HG02571 (cell line): ENCODE results near the gene PRKAG1.

Experiments
- ATAC-seq: cut with Tn5 transposase; IDR thresholded peaks from one replicate; pipeline ENCODE4 v1.9.1; 2021; ENCODE audit warnings: mild to moderate bottlenecking, moderate library complexity; ENCODE audit not compliant: unreplicated experiment

The PRKAG1 gene

DNA sequence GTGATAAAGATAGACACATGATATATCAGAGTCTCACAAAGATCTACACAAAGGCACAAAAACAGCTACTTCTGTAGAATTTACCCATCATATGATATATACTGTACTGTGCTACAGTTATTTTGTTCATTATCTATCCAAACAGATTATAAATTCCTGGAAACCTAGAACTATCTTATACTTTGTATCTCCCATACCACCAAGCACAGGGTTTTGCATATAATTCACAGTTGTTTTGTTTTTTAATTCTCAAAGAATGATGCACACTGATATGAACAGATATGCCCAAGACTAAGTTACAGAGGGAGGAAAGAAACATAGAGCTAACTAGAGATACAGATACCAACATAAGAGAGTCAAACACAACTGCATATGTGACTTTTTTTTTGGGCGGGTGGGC lies 3.4 kb downstream of the PRKAG1 start:
- ATAC-seq = no peak

DNA sequence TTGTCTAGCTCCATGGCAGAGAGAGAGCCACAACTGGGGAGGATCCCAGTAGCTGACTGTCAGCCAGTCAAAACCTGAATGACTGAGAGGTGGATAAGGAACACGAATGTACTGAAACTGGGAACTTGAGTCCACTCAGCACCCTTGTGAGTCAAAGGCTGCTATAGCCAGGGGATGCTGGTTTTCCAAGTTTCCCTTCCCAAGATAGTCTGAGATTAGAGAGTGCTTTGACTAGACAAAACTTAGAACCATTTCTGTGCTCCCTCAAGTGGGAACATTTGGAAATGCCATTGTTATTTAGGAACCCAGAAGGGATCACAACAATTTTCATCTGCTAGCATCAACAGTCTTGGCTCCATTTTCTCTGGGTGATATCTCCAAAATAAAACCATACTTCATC lies 4.0 kb downstream of the PRKAG1 start:
- ATAC-seq = no peak

DNA sequence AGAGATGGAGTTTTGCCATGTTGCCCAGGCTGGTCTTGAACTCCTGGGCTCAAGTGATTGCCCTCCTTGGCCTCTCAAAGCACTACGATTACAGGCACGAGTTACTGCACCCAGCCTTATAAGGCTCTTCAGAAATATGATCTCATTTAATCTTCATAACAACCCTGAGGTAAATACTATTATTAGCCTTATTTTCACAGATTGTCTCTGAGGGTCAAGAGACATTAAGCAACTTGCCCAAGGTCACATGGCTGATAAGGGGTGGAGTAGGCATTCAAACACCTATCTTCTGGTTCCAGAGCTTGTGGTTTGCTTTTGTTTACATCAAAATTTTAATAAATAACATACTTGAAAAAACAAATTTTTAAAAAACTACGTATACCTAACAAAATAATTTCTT lies 5.1 kb downstream of the PRKAG1 start:
- no peak for ATAC-seq

DNA sequence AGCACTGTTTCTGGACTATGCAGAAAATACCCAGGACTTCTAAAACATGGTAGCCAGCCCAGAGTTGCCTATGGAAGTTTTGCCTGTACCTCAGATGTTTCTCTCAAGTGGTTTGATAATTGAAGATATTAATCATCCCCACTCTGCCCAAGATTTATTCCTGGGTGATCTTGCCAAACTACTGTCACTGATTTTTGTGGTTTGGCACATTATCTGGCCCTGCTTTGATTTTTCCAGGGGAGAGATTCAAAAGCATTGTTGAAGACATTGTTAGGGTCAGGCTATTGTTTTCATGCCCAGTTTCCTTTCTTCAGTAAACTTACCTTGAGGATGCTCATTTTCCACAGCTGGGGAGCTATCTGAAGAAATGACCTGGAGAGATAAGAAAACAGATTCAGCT lies 5.8 kb downstream of the PRKAG1 start:
- ATAC-seq = no peak

DNA sequence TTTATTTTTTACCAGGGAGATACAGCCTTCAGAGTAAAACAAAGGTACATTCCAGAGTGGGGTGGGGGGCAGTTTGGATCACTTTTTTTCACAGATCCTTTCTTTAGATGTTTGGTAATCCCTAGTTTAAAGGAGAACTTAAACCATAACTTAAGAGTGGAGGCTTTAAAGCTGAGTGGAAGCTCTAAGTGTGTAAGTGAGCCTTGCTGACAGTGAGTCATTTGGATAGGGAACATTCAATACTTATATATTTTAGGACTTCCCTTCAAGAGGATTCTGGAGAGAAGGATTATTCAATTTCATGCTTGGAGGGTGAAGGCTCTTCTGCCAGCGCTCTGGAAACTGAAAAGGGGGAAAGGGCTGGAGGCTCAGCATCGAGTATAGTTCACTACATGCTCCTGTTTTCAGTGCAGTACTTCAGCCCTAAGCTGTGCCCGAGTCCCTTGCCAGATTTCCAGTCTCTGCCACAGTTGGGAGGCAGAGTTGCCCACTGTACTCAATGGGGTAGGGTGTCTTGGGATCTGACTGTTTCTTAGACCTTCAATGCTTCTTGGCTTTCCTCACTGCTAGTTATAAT lies 8.4 kb downstream of the PRKAG1 start:
- no peak for ATAC-seq

DNA sequence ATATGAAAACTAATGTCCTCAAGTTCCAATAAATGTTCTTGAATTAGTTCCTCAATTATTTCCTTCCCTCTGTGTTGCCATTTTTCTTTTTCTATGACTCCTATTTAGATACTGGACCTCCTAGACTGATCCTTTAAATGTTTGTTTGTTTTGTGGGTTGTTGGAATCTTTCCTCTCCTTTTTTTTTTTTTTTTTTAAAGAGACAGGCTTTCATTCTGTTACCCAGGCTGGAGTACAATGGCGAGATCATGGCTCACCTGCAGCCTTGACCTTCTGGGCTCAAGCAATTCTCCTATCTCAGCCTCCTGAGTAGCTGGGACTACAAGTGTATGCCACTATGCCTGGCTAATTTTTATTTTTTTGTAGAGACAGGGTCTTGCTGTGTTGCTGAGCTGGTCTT lies 9.6 kb downstream of the PRKAG1 start:
- ATAC-seq = no peak

DNA sequence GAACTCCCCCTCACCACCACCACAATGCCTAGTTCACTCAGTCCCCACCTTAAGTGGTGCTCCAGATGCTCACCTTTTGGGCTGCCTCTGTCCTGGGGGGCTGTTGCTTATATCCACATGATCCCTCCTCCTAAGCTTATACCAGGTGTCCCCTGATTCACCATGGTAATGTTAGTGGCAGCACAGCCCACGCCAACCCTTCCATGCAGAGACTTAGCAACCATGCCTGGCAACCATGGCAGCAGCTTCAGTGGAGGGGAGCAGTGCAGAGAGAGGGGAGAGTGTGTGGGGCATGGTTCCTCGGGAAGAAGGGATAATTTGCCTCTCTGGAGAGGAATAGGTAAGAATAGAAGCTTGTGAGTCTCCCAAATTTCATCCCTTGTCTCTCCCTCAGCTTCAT lies 18.2 kb downstream of the PRKAG1 start:
- ATAC-seq = no peak

DNA sequence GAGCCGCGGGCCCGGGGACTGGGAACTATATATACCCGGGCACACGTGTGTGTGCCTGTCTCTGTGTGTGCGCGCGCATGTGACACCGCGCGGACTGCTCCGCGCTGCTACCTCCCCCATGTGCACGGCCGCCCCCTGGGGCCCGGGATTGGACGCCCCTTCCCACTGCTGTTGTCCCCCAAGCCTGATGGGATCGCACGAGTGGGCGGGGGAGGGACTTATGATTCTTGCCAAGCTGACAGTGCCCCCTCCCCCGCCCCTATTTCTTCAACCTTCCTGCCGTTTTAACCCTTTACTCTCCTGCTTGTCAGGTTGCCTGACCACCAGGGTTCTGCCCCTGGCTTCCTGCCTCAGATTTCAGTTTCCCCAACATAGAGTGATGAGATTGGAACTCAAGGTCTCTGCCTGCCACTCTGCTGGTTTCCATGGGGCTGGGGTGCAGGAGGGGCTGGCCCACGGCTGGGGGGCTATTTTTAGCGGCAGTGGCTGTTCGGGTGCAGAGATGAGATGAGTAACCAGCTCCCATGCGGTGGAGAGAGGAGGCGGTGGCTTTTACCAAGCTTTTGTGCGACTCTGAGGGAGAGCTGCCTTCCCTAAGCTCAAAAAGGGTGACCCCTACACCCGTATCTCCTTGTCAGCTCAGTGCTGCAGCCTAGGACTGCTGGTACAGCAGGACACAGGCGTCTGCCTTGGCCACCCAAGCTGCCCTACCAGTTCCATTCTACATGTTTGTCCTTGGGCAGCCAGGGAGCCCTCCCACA lies 19.0 kb downstream of the PRKAG1 start, which contains the start of gene DDN:
Gene DDN, minus strand, starts transcription at position 5 of the 761 bp plus-strand sequence. CDS start 88 bp downstream, outside the sequence.
- ATAC-seq = no peak

DNA sequence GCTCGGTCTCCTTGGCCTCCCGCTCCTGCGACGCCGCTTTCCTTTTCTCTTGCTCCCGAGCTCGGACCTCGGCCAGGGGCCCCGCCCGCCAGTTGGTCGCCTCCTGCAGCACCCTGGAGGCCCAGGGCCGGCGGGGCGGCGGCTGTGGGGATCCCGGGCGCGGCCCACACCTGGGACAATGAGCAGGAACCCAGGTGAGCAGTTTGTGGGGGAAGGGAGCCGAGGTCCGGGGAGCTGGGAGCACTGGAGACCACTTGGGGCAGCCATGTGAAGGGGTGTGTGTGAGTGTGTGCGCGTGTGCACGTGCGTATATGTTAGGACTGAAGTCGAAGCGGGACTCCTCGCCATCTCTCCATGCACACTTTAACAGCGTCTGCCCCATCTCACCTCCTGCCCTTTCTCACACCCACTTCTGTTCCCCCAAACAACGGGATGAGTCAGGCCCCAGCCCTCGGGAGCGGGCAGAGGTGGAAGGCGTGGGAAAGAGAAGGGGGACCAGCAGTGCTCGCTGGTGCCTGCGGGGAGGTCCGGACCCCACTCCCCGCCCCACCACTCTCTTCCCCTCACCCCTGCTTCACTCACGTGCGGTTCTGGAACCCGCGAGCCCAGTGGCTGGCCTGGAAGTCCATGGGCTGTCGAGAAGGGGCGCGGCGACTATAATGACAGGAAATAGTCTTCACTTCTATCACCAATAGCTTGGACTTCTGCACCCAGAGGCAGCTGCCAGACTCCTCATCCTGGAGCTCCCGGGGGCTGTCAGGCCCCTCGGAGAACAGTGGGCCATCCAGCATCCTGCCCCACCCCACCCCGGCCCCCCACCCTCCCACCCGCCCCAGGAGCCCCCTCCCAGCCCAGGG lies 19.9 kb downstream of the PRKAG1 start:
- ATAC-seq = peak; percentile 10

DNA sequence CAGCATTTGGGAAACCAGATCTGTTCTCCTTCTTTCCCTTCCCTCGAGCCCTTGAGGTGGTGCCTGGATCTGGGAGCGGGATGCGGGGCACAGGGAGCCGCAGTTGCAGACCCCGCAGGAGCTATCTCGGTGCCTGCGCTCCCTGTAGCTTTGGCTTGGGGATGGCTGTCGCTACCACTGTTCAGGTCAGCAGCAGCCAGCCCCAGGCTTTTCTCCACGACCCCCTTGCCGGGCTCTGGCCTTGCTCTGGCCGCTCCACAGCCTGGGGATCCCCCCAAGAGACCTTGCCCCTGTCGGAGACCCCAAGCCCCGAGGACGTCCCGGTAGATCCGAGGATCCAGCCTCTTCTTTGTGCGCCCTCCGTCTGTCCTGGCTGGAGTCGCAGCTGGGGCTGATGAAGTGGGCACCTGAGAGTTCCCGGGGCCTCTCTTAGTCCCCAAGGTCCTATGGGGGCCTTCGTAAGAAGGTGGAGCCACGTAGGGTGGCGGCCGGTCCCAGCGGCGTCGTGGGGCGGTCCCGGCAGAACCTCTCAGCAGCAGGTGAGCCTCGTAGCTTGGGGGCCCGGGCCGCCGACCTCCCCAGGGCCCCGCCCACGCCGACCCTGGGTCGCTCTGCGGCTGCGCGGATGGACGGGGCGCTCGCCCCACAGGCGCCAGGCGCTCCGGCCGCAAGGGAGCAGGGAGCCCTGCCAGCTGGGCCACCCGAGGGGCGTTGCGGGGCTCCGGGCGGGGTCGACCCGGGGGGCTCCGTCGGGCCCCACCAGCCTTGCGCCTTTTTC lies 20.7 kb downstream of the PRKAG1 start:
- ATAC-seq = peak; percentile 39

DNA sequence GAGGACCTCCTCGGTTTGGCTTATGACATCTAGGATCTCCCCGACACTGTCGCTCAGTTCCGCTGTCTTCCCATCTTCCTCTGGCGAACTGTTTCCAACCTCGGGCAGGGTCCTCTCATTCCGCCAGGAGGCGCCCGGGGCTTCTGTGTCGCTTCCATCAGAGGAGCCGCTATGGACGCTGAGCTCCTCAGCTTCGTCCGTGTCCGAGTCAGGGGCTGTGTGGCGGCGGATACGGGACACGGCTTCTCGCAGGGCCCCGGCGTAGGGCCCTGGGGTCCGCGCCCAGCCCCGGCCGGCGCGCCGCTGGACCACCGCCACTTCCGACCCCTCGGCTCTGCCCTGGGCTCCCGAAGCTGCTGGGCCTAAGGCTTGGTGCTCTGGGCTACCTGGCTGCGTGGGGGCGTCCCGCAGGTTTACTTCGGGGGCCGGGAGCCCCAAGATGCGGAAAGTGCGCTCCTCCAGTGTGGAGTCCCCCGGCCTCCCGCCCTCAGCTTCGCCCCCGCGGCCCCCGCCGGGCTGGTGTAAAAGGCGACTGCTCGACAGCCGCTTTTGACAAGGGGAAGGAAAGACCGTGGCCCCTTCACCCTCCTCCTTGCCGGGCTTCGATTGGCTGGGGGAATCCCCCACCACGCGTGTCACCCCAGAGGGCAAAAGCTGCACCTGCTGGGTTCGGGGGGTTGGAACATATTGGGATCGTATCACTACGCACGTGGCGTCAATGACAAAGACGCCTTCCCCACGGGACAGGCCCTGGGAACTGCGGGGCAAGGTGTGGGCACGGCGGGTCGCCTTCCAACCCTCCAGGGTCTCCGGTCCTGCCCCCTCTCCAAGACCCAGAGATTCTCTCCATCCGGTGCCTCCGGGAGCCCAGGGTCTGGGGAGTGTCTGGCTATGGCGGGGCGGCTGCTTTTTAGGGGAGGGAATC lies 21.5 kb downstream of the PRKAG1 start:
- no peak for ATAC-seq

DNA sequence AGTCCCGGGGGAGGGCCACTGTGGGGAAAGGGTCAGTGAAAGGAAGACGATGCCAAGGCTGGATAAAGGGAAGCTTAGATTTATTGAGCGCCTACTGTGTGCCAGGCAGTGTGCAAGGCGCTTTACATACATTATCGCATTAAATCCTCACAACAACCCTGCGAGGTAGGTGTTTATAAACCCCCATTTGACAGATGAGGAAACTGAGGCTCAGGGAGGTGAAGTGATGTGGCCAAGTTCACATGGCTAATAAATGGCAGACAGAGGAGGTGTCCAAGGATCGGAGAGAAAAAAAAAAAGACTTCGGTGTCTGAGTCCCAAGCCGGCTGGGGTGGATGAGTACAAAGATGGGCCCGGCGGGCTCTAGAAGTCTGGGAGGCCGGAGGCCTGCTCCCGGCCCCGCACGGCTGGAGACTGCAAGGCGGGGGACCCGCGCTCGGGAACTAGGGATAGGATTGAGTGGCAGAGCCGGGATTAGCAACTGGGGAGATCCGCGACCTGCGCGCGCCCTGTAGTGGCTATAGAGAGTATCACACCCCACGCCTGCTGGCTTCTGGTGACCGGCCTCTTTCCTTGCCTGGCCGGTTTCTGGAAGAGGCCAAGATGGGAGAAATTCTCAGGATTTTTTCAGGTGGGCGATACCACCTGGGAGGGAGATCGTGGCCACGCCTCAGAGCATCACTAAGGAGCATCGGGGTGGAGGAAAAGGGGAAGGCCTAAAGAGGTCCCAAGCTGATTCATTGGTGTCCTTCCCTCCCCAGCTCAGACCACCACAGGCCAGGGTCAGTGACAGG lies 23.3 kb downstream of the PRKAG1 start:
- ATAC-seq = no peak

DNA sequence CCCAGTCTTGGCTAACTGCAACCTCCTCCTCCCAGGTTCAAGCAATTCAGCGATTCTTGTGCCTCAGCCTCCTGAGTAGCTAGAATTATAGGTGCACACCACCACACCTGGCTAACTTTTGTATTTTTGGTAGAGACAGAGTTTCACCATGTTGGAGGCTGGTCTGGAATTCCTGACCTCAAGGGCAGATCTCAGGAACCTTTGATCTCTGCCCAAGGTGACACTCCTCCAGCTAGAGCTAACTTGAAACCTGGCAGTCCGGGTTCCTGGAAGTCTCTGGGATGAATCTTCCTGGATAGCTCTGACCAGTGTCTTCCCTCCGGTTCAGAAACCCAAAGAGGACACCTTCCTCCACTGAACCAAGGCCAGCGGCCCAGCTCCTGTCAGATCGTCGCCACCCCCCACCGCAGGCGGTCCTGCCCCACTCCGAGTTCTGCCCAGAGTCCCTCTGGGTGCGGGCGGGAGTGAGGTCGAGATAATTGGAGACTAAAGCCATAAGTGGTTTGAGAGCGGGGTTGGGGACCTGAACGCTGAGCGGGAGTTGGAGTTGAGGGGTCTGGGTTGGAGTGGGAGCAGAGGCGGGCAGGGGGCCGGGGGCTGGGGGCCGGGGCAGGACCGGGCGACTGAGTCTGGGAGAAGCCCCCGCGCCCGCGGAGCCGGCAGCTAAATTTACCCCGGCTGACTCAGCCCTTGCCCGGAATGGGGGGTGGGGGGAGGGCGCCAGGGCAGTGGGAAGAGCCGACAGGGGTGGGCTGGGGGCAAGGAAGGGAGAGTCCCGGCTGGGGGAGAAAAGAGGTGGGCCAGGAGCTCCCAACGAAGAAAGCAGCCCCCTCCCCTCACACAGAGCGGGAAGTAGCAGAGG lies 24.1 kb downstream of the PRKAG1 start:
- no peak for ATAC-seq

DNA sequence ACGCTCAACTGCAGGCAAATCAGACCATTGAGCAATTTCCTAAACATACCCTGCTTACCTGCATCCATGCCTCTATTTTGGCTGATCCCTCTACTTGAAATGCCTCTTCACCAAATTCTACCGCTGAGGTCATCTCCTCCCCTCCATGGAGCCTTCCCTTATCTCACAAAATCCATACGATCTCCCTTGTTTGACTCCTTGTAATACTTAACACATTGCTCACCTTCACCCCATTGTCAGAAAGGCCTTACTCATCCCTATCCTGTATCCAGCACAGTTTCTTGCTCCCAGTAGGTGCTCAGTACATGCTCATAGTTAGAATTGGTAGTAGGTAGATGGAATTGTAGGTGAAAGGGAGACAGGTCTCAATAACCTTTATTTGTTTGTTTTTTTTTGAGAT lies 24.8 kb downstream of the PRKAG1 start:
- no peak for ATAC-seq

DNA sequence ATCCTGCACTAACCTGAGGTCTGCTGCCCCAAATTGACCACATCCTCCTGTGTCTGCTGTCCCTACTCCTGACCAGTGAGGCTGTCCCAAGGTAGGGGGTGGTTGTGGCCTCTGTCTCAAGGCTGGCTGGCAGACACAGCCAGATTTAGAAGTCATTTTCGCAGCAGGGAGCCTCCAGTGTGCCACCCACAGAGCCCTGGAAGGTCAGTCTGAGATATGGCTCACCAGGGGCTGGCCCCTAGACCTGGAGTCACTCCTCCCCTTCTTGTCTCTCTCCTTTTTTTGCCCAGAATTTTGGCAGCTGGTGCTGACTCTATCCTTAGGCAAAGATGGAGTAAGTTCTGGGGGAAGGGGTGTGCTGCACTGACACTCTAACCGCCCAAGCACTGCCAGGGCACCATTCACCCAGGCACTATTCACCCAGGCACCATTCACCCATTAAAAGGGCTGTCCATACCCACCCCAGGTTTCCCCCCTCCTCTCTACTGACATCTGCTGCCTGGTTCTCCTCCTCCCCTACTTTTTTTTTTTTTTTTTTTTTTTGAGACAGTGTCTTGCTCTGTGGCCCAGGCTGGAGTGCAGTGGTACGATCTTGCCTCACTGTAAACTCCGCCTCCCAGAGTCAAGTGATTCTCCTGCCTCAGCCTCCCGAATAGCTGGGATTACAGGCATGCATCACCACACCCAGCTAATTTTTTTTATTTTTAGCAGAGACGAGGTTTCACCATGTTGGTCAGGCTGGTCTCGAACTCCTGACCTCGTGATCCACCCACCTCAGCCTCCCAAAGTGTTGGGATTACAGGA lies 27.1 kb downstream of the PRKAG1 start:
- no peak for ATAC-seq

DNA sequence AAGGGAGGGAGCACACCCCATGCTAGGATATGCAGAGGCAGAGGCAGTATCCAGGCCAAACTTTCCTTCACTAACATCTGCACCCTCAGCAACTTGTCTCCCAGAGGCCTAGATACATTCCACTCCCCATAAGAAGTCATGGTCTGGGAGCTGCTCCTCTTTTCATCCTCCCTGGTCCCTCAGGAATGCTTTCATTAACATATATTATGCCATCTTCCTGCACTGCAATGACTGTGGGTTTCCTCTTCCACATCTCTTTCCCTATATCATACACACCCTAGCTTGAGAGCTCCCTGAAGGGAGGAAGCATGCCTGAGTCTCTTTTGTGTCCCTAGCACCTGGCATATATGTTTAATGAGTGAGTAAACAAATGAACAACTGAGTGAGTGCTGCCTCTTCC lies 28.0 kb downstream of the PRKAG1 start:
- ATAC-seq = no peak

DNA sequence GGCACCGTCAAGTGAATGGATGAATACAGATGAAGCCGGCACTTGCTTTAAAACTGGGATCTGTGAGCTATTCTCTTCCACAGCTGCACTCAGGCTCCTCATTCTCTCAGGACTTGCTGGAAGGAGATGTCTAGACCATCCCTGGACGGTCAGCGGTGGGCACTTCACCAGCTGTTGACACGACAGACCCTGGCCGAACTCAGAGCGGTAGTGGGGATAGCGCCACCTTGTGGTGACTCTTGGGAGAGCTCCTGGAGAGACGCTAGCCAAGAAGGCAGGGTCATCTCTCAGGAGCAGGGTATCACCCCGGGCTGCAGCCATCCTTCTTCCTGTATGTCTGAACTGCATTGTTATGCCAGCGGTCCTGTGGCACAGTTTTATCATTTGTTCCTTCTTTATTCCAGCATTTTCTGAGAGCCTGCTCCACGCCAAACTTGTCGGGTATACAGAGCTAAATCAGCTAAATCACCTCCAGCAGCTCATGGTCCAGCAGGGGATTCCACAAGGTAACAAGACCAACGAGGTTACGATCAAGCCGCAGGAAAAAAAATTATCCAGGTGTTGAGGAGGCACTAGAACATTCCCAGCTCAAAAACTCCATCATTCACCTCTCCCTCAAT lies 30.4 kb downstream of the PRKAG1 start:
- ATAC-seq = no peak
